Measurements from ENCODE around the gene C5orf24. TPM values are rescaled to one million over a fixed set of nuclear protein-coding genes. Genes with fewer than 3 reads are reported as not detected.
"Not testable (repeated sequence)": the region's sequence is repeated elsewhere in the genome, so short reads cannot be mapped to it uniquely, and the experiment has no call there.

The C5orf24 gene
- total RNA-seq, 1 donor from 2014 or later: 38.3 TPM

- intact Hi-C loops (cut with DNase I): loop anchor here (10.0 kb wide), 1 partner anchor 64 kb away; the partner anchor contains the start of gene PCBD2
- Histone ChIP-seq H3K4me1 (peaks cover 9% of the 10 kb centered on the region), H3K36me3 (no peaks in the 10 kb centered on the region), H3K27me3 (no peaks in the 10 kb centered on the region), H3K27ac (no peak overlapping the region), H3K9me3 (no peaks in the 10 kb centered on the region), H3K4me3 (no peak overlapping the region)
- no peak for DNase-seq (ENCODE audit: extremely low spot score in 2 of 2)
- TF ChIP-seq POLR2A (IDR thresholded peaks at IDR 0.05): no peak
- TF ChIP-seq POLR2AphosphoS5 (IDR thresholded peaks at IDR 0.05; ENCODE audit: insufficient read depth in 1 of 2, low read depth in 1 of 2): no peak
- TF ChIP-seq CTCF (IDR thresholded peaks at IDR 0.05): no peak
Observed at GRCh38 chr5:134840811-134841210, 5.0 kb upstream of the C5orf24 start.

GRCh38 chr5:134844252-134844651 lies 1.5 kb upstream of the C5orf24 start:
- peaks cover 31% of the 10 kb centered on the region for H3K4me1 ChIP-seq
- TF ChIP-seq CTCF (IDR thresholded peaks at IDR 0.05) (no peak), POLR2AphosphoS5 (IDR thresholded peaks at IDR 0.05; ENCODE audit: insufficient read depth in 1 of 2, low read depth in 1 of 2) (no peak), POLR2A (IDR thresholded peaks at IDR 0.05) (no peak)
- H3K36me3 ChIP-seq: peaks cover 0 to 8% of the 10 kb centered on the region in 2 donors
- no peak overlapping the region for H3K4me3 ChIP-seq
- H3K27ac ChIP-seq: no peak overlapping the region
- no peaks in the 10 kb centered on the region for H3K27me3 ChIP-seq
- H3K9me3 ChIP-seq: no peaks in the 10 kb centered on the region
- intact Hi-C loops (cut with DNase I): loop anchor here (10.0 kb wide), 1 partner anchor 61 kb away; the partner anchor contains the start of gene PCBD2
- DNase-seq (ENCODE audit: extremely low spot score in 2 of 2): no peak

GRCh38 chr5:134845335-134845851 lies 375 bp upstream of the C5orf24 start:
- Histone ChIP-seq H3K4me1 (peaks cover 42% of the 10 kb centered on the region), H3K36me3 (peaks cover 0 to 8% of the 10 kb centered on the region in 2 donors), H3K9me3 (no peaks in the 10 kb centered on the region), H3K27ac (peak overlapping the region; percentile 94), H3K4me3 (peak overlapping the region; percentile 69 to 89), H3K27me3 (no peaks in the 10 kb centered on the region)
- TF ChIP-seq CTCF (IDR thresholded peaks at IDR 0.05) (no peak), POLR2AphosphoS5 (IDR thresholded peaks at IDR 0.05; ENCODE audit: insufficient read depth in 1 of 2, low read depth in 1 of 2) (no peak), POLR2A (IDR thresholded peaks at IDR 0.05) (no peak)
- intact Hi-C loops (cut with DNase I): loop anchor here (10.0 kb wide), 1 partner anchor 59 kb away; the partner anchor contains the start of gene PCBD2
- no peak for DNase-seq (ENCODE audit: extremely low spot score in 2 of 2)

GRCh38 chr5:134846641-134846960 lies 833 bp downstream of the C5orf24 start:
- intact Hi-C loops (cut with DNase I): loop anchor here (10.0 kb wide), 1 partner anchor 58 kb away; the partner anchor contains the start of gene PCBD2
- Histone ChIP-seq H3K4me3 (peak overlapping the region; percentile 69 to 89), H3K4me1 (peaks cover 53% of the 10 kb centered on the region)

GRCh38 chr5:134849434-134849933 lies 3.7 kb downstream of the C5orf24 start:
- Histone ChIP-seq H3K4me1 (peaks cover 67% of the 10 kb centered on the region), H3K36me3 (peaks cover 0 to 15% of the 10 kb centered on the region in 2 donors)
- not testable (repeated sequence) for H3K9me3 ChIP-seq; H3K27me3 ChIP-seq; H3K27ac ChIP-seq; DNase-seq (ENCODE audit: extremely low spot score in 2 of 2); H3K4me3 ChIP-seq
- intact Hi-C loops (cut with DNase I): loop anchor here (10.0 kb wide), 1 partner anchor 55 kb away; the partner anchor contains the start of gene PCBD2

More at GRCh38 chr5:134846641-134846960, 833 bp downstream of the C5orf24 start:
- H3K9me3 ChIP-seq: no peaks in the 10 kb centered on the region
- peak overlapping the region; percentile 94 for H3K27ac ChIP-seq
- no peak for TF ChIP-seq POLR2A (IDR thresholded peaks at IDR 0.05)
- TF ChIP-seq CTCF (IDR thresholded peaks at IDR 0.05): no peak
- no peak for TF ChIP-seq POLR2AphosphoS5 (IDR thresholded peaks at IDR 0.05; ENCODE audit: insufficient read depth in 1 of 2, low read depth in 1 of 2)
- no peak for DNase-seq (ENCODE audit: extremely low spot score in 2 of 2)
- peaks cover 0 to 8% of the 10 kb centered on the region in 2 donors for H3K36me3 ChIP-seq
- H3K27me3 ChIP-seq: no peaks in the 10 kb centered on the region
